ENCODE measurements around the gene AGBL1.

The AGBL1 gene

GRCh38 chr15:86255247-86255646, 175.6 kb downstream of the AGBL1 start:
- no peak for DNase-seq

- DNase-seq, result no peak
Observed at GRCh38 chr15:86256628-86257027, 177.0 kb downstream of the AGBL1 start.

GRCh38 chr15:86259589-86259988, 179.9 kb downstream of the AGBL1 start:
- no peak for DNase-seq

- DNase-seq, result no peak
Observed at GRCh38 chr15:86263230-86263629, 183.6 kb downstream of the AGBL1 start.

GRCh38 chr15:86266896-86267484, 187.3 kb downstream of the AGBL1 start:
- DNase-seq, result no peak

- DNase-seq, result no peak
Observed at GRCh38 chr15:86267892-86268291, 188.2 kb downstream of the AGBL1 start.

GRCh38 chr15:86268558-86268957, 188.9 kb downstream of the AGBL1 start:
- no peak for DNase-seq

GRCh38 chr15:86273309-86273708, 193.6 kb downstream of the AGBL1 start:
- DNase-seq, result no peak

GRCh38 chr15:86275361-86275760, 195.7 kb downstream of the AGBL1 start:
- DNase-seq, result no peak

GRCh38 chr15:86278586-86278985, 198.9 kb downstream of the AGBL1 start:
- DNase-seq, result no peak

- DNase-seq, result no peak
Observed at GRCh38 chr15:86284635-86285034, 205.0 kb downstream of the AGBL1 start.

- no peak for DNase-seq
Observed at GRCh38 chr15:86295511-86295910, 215.8 kb downstream of the AGBL1 start.

- no peak for DNase-seq
Observed at GRCh38 chr15:86296769-86297168, 217.1 kb downstream of the AGBL1 start.

- DNase-seq, result no peak
Observed at GRCh38 chr15:86300390-86301125, 220.9 kb downstream of the AGBL1 start.

- no peak for DNase-seq
Observed at GRCh38 chr15:86311568-86312280, 232.1 kb downstream of the AGBL1 start.

- DNase-seq, result no peak
Observed at GRCh38 chr15:86312486-86312885, 232.8 kb downstream of the AGBL1 start.

- DNase-seq, result no peak
Observed at GRCh38 chr15:86316216-86316615, 236.5 kb downstream of the AGBL1 start.

GRCh38 chr15:86316726-86317383, 237.2 kb downstream of the AGBL1 start:
- no peak for DNase-seq

- no peak for DNase-seq
Observed at GRCh38 chr15:86317384-86317740, 237.7 kb downstream of the AGBL1 start.

- no peak for DNase-seq
Observed at GRCh38 chr15:86322629-86323028, 243.0 kb downstream of the AGBL1 start.

GRCh38 chr15:86327230-86327865, 247.7 kb downstream of the AGBL1 start:
- no peak for DNase-seq

- DNase-seq, result no peak
Observed at GRCh38 chr15:86328658-86329057, 249.0 kb downstream of the AGBL1 start.

GRCh38 chr15:86329311-86330013, 249.8 kb downstream of the AGBL1 start:
- no peak for DNase-seq

Data from NCI-H69 (cell line).